Neuronal stem cell (in vitro differentiated cells): Measurements from ENCODE around the gene B4GALNT4.

Experiments used
- DNase-seq: peaks from one replicate; pipeline ENCODE4 v3.0.0-alpha.2; 2013; ENCODE audit warnings: low spot score
- H2AFZ ChIP-seq: one replicate; pipeline ENCODE4 v1.6.1; 2013; ENCODE audit warnings: mild to moderate bottlenecking, low read length, inconsistent platforms
- H2AK5ac ChIP-seq: 2 replicates; pipeline ENCODE4 v1.6.1; 2013; ENCODE audit warnings: low read depth, mild to moderate bottlenecking, inconsistent platforms, low read length, moderate library complexity, mixed read lengths
- H2BK120ac ChIP-seq: 2 replicates; pipeline ENCODE4 v1.6.1; 2013; ENCODE audit warnings: low read depth, mild to moderate bottlenecking, inconsistent platforms, low read length, moderate library complexity, mixed read lengths
- H2BK12ac ChIP-seq: one replicate; pipeline ENCODE4 v1.6.1; 2013; ENCODE audit warnings: low read length, inconsistent platforms
- H2BK15ac ChIP-seq: 2 replicates; pipeline ENCODE4 v1.6.1; 2013; ENCODE audit warnings: mild to moderate bottlenecking, low read length, inconsistent platforms, mixed read lengths
- H2BK5ac ChIP-seq: one replicate; pipeline ENCODE4 v1.6.1; 2013; ENCODE audit warnings: inconsistent platforms, mild to moderate bottlenecking, low read length, moderate library complexity
- H3K14ac ChIP-seq: one replicate; pipeline ENCODE4 v1.6.1; 2013; ENCODE audit warnings: low read length, inconsistent platforms
- H3K18ac ChIP-seq: 2 replicates; pipeline ENCODE4 v1.6.1; 2013; ENCODE audit warnings: low read length, inconsistent platforms
- H3K23ac ChIP-seq: 2 replicates; pipeline ENCODE4 v1.6.1; 2013; ENCODE audit warnings: low read depth, mild to moderate bottlenecking, mixed read lengths, low read length, inconsistent platforms; ENCODE audit not compliant: poor library complexity
- H3K27ac ChIP-seq: replicated peaks from 3 replicates; pipeline ENCODE4 v1.5.1; 2013; ENCODE audit warnings: low read length, inconsistent platforms
- H3K27me3 ChIP-seq, 3 experiments: 2 replicates each; pipeline ENCODE4 v1.6.1; 2013; ENCODE audit warnings: low read length in 3 of 3, mild to moderate bottlenecking in 2 of 3, inconsistent platforms in 1 of 3, low read depth in 1 of 3, mixed read lengths in 1 of 3, moderate library complexity in 1 of 3; ENCODE audit not compliant: control insufficient read depth in 3 of 3, insufficient read depth in 3 of 3
- H3K36me3 ChIP-seq, 2 donors: replicated peaks in 1 of 2; 2 replicates each; pipeline ENCODE4 v1.6.1; 2013; ENCODE audit warnings: low read length in 2 of 2; ENCODE audit not compliant: control insufficient read depth in 2 of 2, insufficient read depth in 2 of 2
- H3K4ac ChIP-seq: 2 replicates; pipeline ENCODE4 v1.6.1; 2013; ENCODE audit warnings: inconsistent platforms, mild to moderate bottlenecking, low read length, moderate library complexity
- H3K4me1 ChIP-seq, 2 donors: 1 replicate in 1 of 2; 2 replicates in 1 of 2; pipeline ENCODE4 v1.6.1; 2013; ENCODE audit warnings: low read length in 2 of 2, low read depth in 1 of 2; ENCODE audit not compliant: control insufficient read depth in 2 of 2, insufficient read depth in 1 of 2
- H3K4me2 ChIP-seq: one replicate; pipeline ENCODE4 v1.6.1; 2013; ENCODE audit warnings: mild to moderate bottlenecking, low read length, inconsistent platforms; ENCODE audit not compliant: insufficient read depth, poor library complexity, severe bottlenecking
- H3K4me3 ChIP-seq, 2 donors: 2 replicates each; pipeline ENCODE4 v1.5.1; 2013; ENCODE audit warnings: low read length in 2 of 2, mild to moderate bottlenecking in 2 of 2, inconsistent platforms in 1 of 2, moderate library complexity in 1 of 2
- H3K79me1 ChIP-seq: one replicate; pipeline ENCODE4 v1.6.1; 2013; ENCODE audit warnings: low read depth, mild to moderate bottlenecking, inconsistent platforms, low read length, moderate library complexity
- H3K9ac ChIP-seq: one replicate; pipeline ENCODE4 v1.6.1; 2013; ENCODE audit warnings: mild to moderate bottlenecking, low read depth, low read length, inconsistent platforms; ENCODE audit not compliant: poor library complexity
- H3K9me3 ChIP-seq, 2 donors: replicated peaks in 1 of 2; 2 replicates each; pipeline versions ENCODE3 to v1.6.1; 2013; ENCODE audit warnings: low read length in 2 of 2, mild to moderate bottlenecking in 2 of 2, inconsistent platforms in 1 of 2, low read depth in 1 of 2, mixed read lengths in 1 of 2, moderate library complexity in 1 of 2; ENCODE audit not compliant: control insufficient read depth in 2 of 2, insufficient read depth in 1 of 2
- H4K8ac ChIP-seq: one replicate; pipeline ENCODE4 v1.6.1; 2013; ENCODE audit warnings: low read depth, mild to moderate bottlenecking, inconsistent platforms, low read length, moderate library complexity
- H4K91ac ChIP-seq: one replicate; pipeline ENCODE4 v1.6.1; 2013; ENCODE audit warnings: low read length, low read depth, mild to moderate bottlenecking, inconsistent platforms; ENCODE audit not compliant: poor library complexity
- WGBS, 2 donors: extraction: QIAGEN DNeasy Blood & Tissue Kit; methylation state at CpG; one replicate each; pipeline ENCODE4 v1.1.7; 2013; ENCODE audit warnings: missing lambda C conversion rate in 2 of 2, mixed read lengths in 1 of 2; ENCODE audit not compliant: insufficient read length in 2 of 2, insufficient replicate concordance in 1 of 2; ENCODE audit errors: extremely low coverage in 2 of 2; 5-methylcytosine and 5-hydroxymethylcytosine counted together

Gene B4GALNT4

DNA sequence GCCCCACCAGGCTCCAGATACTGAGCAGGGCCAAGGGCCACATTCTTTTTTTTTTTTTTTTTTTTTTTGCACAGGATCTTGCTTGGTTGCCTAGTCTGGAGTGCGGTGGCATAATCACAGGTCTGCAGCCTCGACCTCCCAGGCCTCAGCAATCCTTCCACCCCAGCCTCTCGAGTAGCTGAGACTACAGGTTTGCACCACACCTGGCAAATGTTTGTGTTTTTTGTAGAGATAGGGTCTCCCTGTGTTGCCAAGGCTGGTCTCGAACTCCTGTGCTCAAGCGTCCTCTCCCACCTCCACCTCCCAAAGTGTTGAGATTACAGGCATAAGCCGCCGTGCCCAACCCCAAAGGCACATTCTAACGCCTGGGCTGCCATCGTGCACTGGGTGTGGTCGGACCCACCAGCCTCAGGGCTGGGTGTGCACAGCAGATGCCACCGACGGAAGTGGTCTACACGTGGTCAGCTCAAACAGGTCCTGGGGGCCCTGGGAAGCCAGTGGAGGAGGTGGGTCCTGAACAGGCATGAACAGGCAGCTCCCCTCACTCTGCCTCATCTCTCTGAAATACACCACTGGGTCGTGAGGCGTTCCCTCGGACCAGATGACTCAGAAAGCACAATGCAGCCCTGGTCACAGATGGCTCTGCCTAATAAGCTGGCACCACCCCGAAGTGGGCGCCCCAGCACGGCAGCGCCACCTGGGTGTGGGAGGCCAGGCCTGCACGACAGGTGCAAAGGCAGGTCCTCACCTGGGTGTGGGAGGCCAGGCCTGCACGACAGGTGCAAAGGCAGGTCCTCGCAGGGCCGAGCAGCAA is 5.1 kb upstream of the B4GALNT4 start:
- Histone ChIP-seq H3K4me3 (peak overlapping the region in 1 of 2 donors; percentile 19), H2BK5ac (peak overlapping the region; percentile 60), H3K23ac (peak overlapping the region; percentile 25), H3K9me3 (peaks cover 18 to 19% of the 10 kb centered on the region in 2 donors), H2BK15ac (peak overlapping the region; percentile 32), H3K4me1 (peaks cover 7 to 10% of the 10 kb centered on the region in 2 donors), H3K27ac (no peak overlapping the region), H3K14ac (peak overlapping the region; percentile 44), H3K36me3 (no peaks in the 10 kb centered on the region), H3K79me1 (no peaks in the 10 kb centered on the region), H2BK12ac (peak overlapping the region; percentile 75), H4K8ac (no peak overlapping the region), H3K4me2 (no peak overlapping the region), H4K91ac (no peak overlapping the region), H2AK5ac (peak overlapping the region; percentile 93), H3K27me3 (no peaks in the 10 kb centered on the region), H2AFZ (no peak overlapping the region), H3K4ac (peak overlapping the region; percentile 27), H3K9ac (peak overlapping the region; percentile 21), H2BK120ac (no peak overlapping the region), H3K18ac (peak overlapping the region; percentile 46)
- DNase-seq = no peak
- WGBS, 2 donors = no CpG with 5 or more reads among the region's 24 CpGs

DNA sequence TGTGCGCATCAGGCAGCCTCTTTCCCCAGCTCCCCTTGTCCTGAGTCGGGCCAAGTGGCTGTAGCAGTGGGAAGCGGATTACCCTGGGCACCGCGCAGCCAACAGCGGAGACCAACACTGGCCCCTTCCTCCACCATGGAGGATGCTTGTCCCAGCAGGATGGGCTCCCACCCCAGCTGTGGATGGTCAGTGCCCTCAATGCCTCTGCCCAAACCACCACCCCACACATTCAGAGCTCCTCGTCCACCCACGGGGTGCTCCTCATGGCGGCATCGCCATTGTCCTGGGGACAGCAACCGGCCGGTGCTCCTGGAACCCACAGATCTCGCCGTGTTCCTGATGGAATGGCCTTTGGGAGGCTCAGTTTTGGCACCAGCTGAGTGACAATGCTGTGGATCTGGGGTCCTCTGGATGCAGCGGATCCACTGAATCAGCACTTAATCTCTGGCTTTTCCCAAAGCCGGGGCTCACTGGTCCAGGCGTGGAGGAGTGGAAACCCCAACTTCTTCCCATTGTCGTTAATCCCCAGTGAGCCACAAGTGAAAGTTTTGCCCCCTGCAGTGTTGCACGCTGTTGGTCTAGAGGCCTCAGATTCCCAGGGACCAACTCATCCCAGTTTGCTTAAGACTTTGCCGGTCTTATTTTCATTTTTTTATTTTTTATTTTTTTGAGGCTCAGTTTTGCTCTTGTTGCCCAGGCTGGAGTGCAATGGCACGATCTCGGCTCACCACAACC is 4.1 kb upstream of the B4GALNT4 start:
- no peak overlapping the region for H3K4me2 ChIP-seq
- H3K4me3 ChIP-seq = peak overlapping the region in 1 of 2 donors; percentile 51
- no peak for DNase-seq
- H3K36me3 ChIP-seq = no peaks in the 10 kb centered on the region
- H3K9ac ChIP-seq = no peak overlapping the region
- H2AFZ ChIP-seq = no peak overlapping the region
- peak overlapping the region; percentile 60 for H2BK5ac ChIP-seq
- H3K14ac ChIP-seq = no peak overlapping the region
- peaks cover 7 to 10% of the 10 kb centered on the region in 2 donors for H3K4me1 ChIP-seq
- H3K9me3 ChIP-seq = peaks cover 16 to 18% of the 10 kb centered on the region in 2 donors
- H2BK15ac ChIP-seq = peak overlapping the region; percentile 71
- H4K8ac ChIP-seq = no peak overlapping the region
- H3K27me3 ChIP-seq = no peaks in the 10 kb centered on the region
- no peak overlapping the region for H2BK120ac ChIP-seq
- peak overlapping the region; percentile 80 for H3K23ac ChIP-seq
- peak overlapping the region; percentile 87 for H3K18ac ChIP-seq
- H2BK12ac ChIP-seq = no peak overlapping the region
- peak overlapping the region; percentile 93 for H2AK5ac ChIP-seq
- no CpG with 5 or more reads among the region's 22 CpGs for WGBS, 2 donors
- H3K79me1 ChIP-seq = no peaks in the 10 kb centered on the region
- H3K4ac ChIP-seq = no peak overlapping the region
- H3K27ac ChIP-seq = no peak overlapping the region
- no peak overlapping the region for H4K91ac ChIP-seq

DNA sequence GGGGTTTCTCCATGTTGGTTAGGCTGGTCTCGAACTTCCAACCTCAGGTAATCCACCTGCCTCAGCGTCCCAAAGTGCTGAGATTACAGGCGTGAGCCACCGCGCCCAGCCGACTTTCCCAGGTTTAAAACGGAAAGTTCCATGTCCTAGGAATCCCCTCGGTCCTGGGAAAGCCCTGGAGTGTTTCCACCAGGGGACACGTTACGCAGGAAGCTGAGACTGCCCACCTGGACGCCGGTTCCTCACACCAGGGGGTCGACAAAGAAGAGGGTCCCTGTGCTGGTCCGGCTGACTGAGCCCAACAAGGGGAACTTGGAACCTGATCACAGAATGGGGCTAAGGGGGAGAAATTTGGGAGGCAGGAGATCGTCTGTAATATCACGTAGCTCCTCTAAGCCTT is 3.5 kb upstream of the B4GALNT4 start:
- Histone ChIP-seq H3K23ac (no peak overlapping the region), H3K36me3 (no peaks in the 10 kb centered on the region), H2BK12ac (no peak overlapping the region), H3K4me2 (no peak overlapping the region), H2AFZ (no peak overlapping the region), H2BK5ac (no peak overlapping the region), H3K14ac (no peak overlapping the region), H3K4me3 (no peak overlapping the region), H3K79me1 (peaks cover 6% of the 10 kb centered on the region), H3K27me3 (no peaks in the 10 kb centered on the region), H3K18ac (no peak overlapping the region), H3K4me1 (peaks cover 10 to 11% of the 10 kb centered on the region in 2 donors), H2AK5ac (no peak overlapping the region), H4K91ac (no peak overlapping the region), H3K4ac (no peak overlapping the region), H2BK15ac (no peak overlapping the region), H3K27ac (no peak overlapping the region), H2BK120ac (no peak overlapping the region), H3K9me3 (peaks cover 9 to 12% of the 10 kb centered on the region in 2 donors), H3K9ac (no peak overlapping the region), H4K8ac (no peak overlapping the region)
- no peak for DNase-seq
- no CpG with 5 or more reads among the region's 16 CpGs for WGBS, 2 donors

DNA sequence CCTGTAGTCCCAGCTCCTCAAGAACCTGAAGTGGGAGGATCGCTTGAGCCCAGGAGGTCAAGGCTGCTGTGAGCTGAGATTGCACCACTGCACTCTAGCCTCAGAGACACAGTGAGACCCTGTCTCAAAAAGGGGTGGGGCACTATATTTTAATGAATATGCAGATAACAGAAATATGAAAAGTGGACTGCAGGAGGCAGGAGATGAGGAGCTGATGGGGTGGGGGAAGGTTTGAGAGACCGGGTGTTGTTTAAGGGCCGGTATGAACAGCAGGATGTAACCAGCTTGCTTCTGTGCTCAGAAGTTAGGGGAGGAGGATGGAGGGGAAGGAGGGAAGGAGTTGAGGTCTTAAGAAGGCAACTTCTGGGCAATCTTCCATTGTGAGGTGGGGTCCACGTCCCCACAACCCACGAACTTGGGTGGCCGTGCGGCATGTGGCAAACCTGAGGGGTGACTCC is 1.3 kb upstream of the B4GALNT4 start:
- peaks cover 11% of the 10 kb centered on the region in 2 donors for H3K4me1 ChIP-seq
- no peak overlapping the region for H2BK15ac ChIP-seq
- H3K36me3 ChIP-seq = peaks cover 13 to 18% of the 10 kb centered on the region in 2 donors
- no peak overlapping the region for H4K91ac ChIP-seq
- H3K4ac ChIP-seq = no peak overlapping the region
- no peak overlapping the region for H2BK120ac ChIP-seq
- no peak overlapping the region for H2BK5ac ChIP-seq
- peaks cover 13% of the 10 kb centered on the region for H3K79me1 ChIP-seq
- no peaks in the 10 kb centered on the region for H3K27me3 ChIP-seq
- DNase-seq = no peak
- H3K4me3 ChIP-seq = no peak overlapping the region
- WGBS, 2 donors = no CpG with 5 or more reads among the region's 7 CpGs
- peak overlapping the region; percentile 3 for H2BK12ac ChIP-seq
- peak overlapping the region; percentile 58 for H3K4me2 ChIP-seq
- H2AFZ ChIP-seq = no peak overlapping the region
- peak overlapping the region; percentile 97 for H3K18ac ChIP-seq
- H3K23ac ChIP-seq = peak overlapping the region; percentile 32
- H3K9me3 ChIP-seq = peaks cover 5 to 7% of the 10 kb centered on the region in 2 donors
- no peak overlapping the region for H3K14ac ChIP-seq
- peak overlapping the region; percentile 27 for H3K9ac ChIP-seq
- no peak overlapping the region for H4K8ac ChIP-seq
- H3K27ac ChIP-seq = no peak overlapping the region
- peak overlapping the region; percentile 7 for H2AK5ac ChIP-seq
